IMR-90 (cell line): ENCODE results near the gene BET1L. TPM values are rescaled to one million over a fixed set of nuclear protein-coding genes. Genes with fewer than 3 reads are reported as not detected.

Experiments used
- ATAC-seq: fragments of 200-7000 bp; cut with Tn5 transposase; 2 replicates; pipeline ENCODE4 v1.9.1; 2020; ENCODE audit warnings: low read depth, mild to moderate bottlenecking, moderate library complexity
- BruUV-seq: library from RNA; stranded (reverse); fragments of 400-500 nt; replicated peaks from 2 replicates; lab custom pipeline; 2021; lab: Mats Ljungman, UMichigan
- CTCF ChIA-PET: fragments of 300-600 bp; formaldehyde crosslinking; extraction: SDS; loops from one replicate; lab custom pipeline; 2021; ENCODE audit warnings: antibody characterized with exemption; lab: Yijun Ruan, JAX
- POLR2A ChIA-PET: fragments of 300-600 bp; sonication (Branson Sonifier 250); formaldehyde crosslinking; loops from one replicate; lab custom pipeline; 2022; ENCODE audit warnings: antibody characterized with exemption; ENCODE audit not compliant: unreplicated experiment; lab: Charles Lee
- DNase-seq: peaks from one replicate; pipeline ENCODE4 v3.0.0; 2013
- H2AFZ ChIP-seq: replicated peaks from 2 replicates; pipeline ENCODE3; 2013; ENCODE audit warnings: low read length, mild to moderate bottlenecking; ENCODE audit not compliant: poor library complexity
- H2AK5ac ChIP-seq: 2 replicates; pipeline ENCODE4 v1.6.1; 2013; ENCODE audit warnings: low read depth, low read length, inconsistent platforms
- H2AK9ac ChIP-seq: replicated peaks from 2 replicates; pipeline ENCODE3; 2013; ENCODE audit warnings: mild to moderate bottlenecking, low read depth, low read length, moderate library complexity; ENCODE audit not compliant: poor library complexity
- H2BK120ac ChIP-seq: 2 replicates; pipeline ENCODE4 v1.6.1; 2013; ENCODE audit warnings: low read depth, low read length, inconsistent platforms
- H2BK15ac ChIP-seq: 3 replicates; pipeline ENCODE4 v1.6.1; 2013; ENCODE audit warnings: low read depth, low read length, inconsistent platforms
- H2BK20ac ChIP-seq: 2 replicates; pipeline ENCODE4 v1.6.1; 2013; ENCODE audit warnings: low read depth, mild to moderate bottlenecking, inconsistent platforms, low read length, moderate library complexity
- H2BK5ac ChIP-seq: 2 replicates; pipeline ENCODE4 v1.6.1; 2013; ENCODE audit warnings: mild to moderate bottlenecking, low read depth, low read length, inconsistent platforms; ENCODE audit not compliant: poor library complexity, severe bottlenecking
- H3K14ac ChIP-seq: replicated peaks from 2 replicates; pipeline ENCODE4 v1.6.1; 2013; ENCODE audit warnings: low read depth, low read length, inconsistent platforms
- H3K18ac ChIP-seq: 2 replicates; pipeline ENCODE4 v1.6.1; 2013; ENCODE audit warnings: low read depth, low read length, control low read depth
- H3K23ac ChIP-seq: 2 replicates; pipeline ENCODE4 v1.6.1; 2013; ENCODE audit warnings: low read depth, low read length, inconsistent platforms
- H3K27ac ChIP-seq: 2 replicates; pipeline ENCODE4 v1.5.1; 2013; ENCODE audit warnings: mild to moderate bottlenecking, control low read depth, low read length; ENCODE audit not compliant: insufficient read depth
- H3K27me3 ChIP-seq: 2 replicates; pipeline ENCODE4 v1.6.1; 2013; ENCODE audit warnings: low read length; ENCODE audit not compliant: control insufficient read depth, insufficient read depth
- H3K36me3 ChIP-seq: 2 replicates; pipeline ENCODE4 v1.6.1; 2013; ENCODE audit warnings: low read length, mixed read lengths; ENCODE audit not compliant: control insufficient read depth, insufficient read depth
- H3K4ac ChIP-seq: 2 replicates; pipeline ENCODE4 v1.6.1; 2013; ENCODE audit warnings: low read depth, low read length, inconsistent platforms
- H3K4me1 ChIP-seq: 2 replicates; pipeline ENCODE4 v1.6.1; 2013; ENCODE audit warnings: low read length, mixed read lengths; ENCODE audit not compliant: control insufficient read depth, insufficient read depth
- H3K4me2 ChIP-seq: 2 replicates; pipeline ENCODE4 v1.6.1; 2013; ENCODE audit warnings: low read depth, mild to moderate bottlenecking, control low read depth, low read length, moderate library complexity
- H3K4me3 ChIP-seq: 2 replicates; pipeline ENCODE4 v1.5.1; 2013; ENCODE audit warnings: low read depth, mild to moderate bottlenecking, control low read depth, low read length, moderate library complexity; ENCODE audit not compliant: insufficient read depth
- H3K56ac ChIP-seq: 2 replicates; pipeline ENCODE4 v1.6.1; 2013; ENCODE audit warnings: low read length, inconsistent platforms; ENCODE audit not compliant: insufficient read depth; ENCODE audit errors: extremely low read depth
- H3K79me1 ChIP-seq, 2 experiments: 2 replicates each; pipeline ENCODE4 v1.6.1; 2013; ENCODE audit warnings: low read length in 2 of 2, inconsistent platforms in 1 of 2, low read depth in 1 of 2
- H3K9ac ChIP-seq: 2 replicates; pipeline ENCODE4 v1.6.1; 2013; ENCODE audit warnings: low read depth, low read length, control low read depth
- H3K9me1 ChIP-seq: 2 replicates; pipeline ENCODE4 v1.6.1; 2013; ENCODE audit warnings: low read length, inconsistent platforms; ENCODE audit not compliant: insufficient read depth
- H3K9me3 ChIP-seq: 2 replicates; pipeline ENCODE4 v1.6.1; 2013; ENCODE audit warnings: low read length; ENCODE audit not compliant: control insufficient read depth, insufficient read depth
- H4K20me1 ChIP-seq: 2 replicates; pipeline ENCODE4 v1.6.1; 2013; ENCODE audit warnings: low read length, inconsistent platforms; ENCODE audit not compliant: insufficient read depth
- H4K5ac ChIP-seq: 2 replicates; pipeline ENCODE4 v1.6.1; 2013; ENCODE audit warnings: mild to moderate bottlenecking, low read depth, low read length, control low read depth
- H4K8ac ChIP-seq, 2 experiments: 2 replicates each; pipeline ENCODE4 v1.6.1; 2013; ENCODE audit warnings: low read depth in 2 of 2, low read length in 2 of 2, control low read depth in 1 of 2, inconsistent platforms in 1 of 2
- H4K91ac ChIP-seq: 2 replicates; pipeline ENCODE4 v1.6.1; 2013; ENCODE audit warnings: low read depth, low read length, inconsistent platforms; ENCODE audit not compliant: insufficient read depth
- BHLHE40 ChIP-seq: fragments of 150-350 bp; IDR thresholded peaks from 2 replicates; pipeline ENCODE4 v1.6.1; 2016; ENCODE audit warnings: mild to moderate bottlenecking, low read depth, low read length
- CEBPB ChIP-seq: IDR thresholded peaks from 2 replicates; pipeline ENCODE4 v1.6.1; 2012; ENCODE audit warnings: low read depth, low read length, improper control_type of control experiment
- CHD1 ChIP-seq: IDR thresholded peaks from 2 replicates; pipeline ENCODE4 v1.6.1; 2012; ENCODE audit warnings: low read depth, low read length, improper control_type of control experiment
- CTCF ChIP-seq: conservative IDR thresholded peaks from 2 replicates; pipeline ENCODE4 v1.5.1; 2012; ENCODE audit warnings: mild to moderate bottlenecking, low read depth, low read length, improper control_type of control experiment
- ELK1 ChIP-seq: fragments of 150-350 bp; IDR thresholded peaks from 2 replicates; pipeline ENCODE4 v1.6.1; 2016; ENCODE audit warnings: low read depth, mild to moderate bottlenecking, low read length, moderate library complexity, borderline replicate concordance
- FOS ChIP-seq: fragments of 150-350 bp; IDR thresholded peaks from 2 replicates; pipeline ENCODE4 v1.6.1; 2016; ENCODE audit warnings: low read depth, low read length
- MAFK ChIP-seq: IDR thresholded peaks from 2 replicates; pipeline ENCODE4 v1.6.1; 2012; ENCODE audit warnings: low read depth, low read length, improper control_type of control experiment
- MAZ ChIP-seq: IDR thresholded peaks from 2 replicates; pipeline ENCODE4 v1.6.1; 2012; ENCODE audit warnings: low read depth, mild to moderate bottlenecking, low read length, improper control_type of control experiment, moderate library complexity, borderline replicate concordance
- MXI1 ChIP-seq: IDR thresholded peaks from 2 replicates; pipeline ENCODE4 v1.6.1; 2012; ENCODE audit warnings: low read depth, mild to moderate bottlenecking, low read length, moderate library complexity, borderline replicate concordance
- NFE2L2 ChIP-seq: fragments of 150-350 bp; IDR thresholded peaks from 2 replicates; pipeline ENCODE4 v1.6.1; 2016; ENCODE audit warnings: low read depth, mild to moderate bottlenecking, low read length
- POLR2A ChIP-seq: IDR thresholded peaks from 2 replicates; pipeline ENCODE4 v1.6.1; 2012; ENCODE audit warnings: mild to moderate bottlenecking, low read depth, low read length
- RAD21 ChIP-seq: IDR thresholded peaks from 2 replicates; pipeline ENCODE4 v1.6.1; 2012; ENCODE audit warnings: low read length, improper control_type of control experiment
- RCOR1 ChIP-seq: IDR thresholded peaks from 2 replicates; pipeline ENCODE4 v1.6.1; 2012; ENCODE audit warnings: mild to moderate bottlenecking, low read length, improper control_type of control experiment; ENCODE audit not compliant: insufficient replicate concordance
- RFX5 ChIP-seq: IDR thresholded peaks from 2 replicates; pipeline ENCODE4 v1.8.0; 2012; ENCODE audit warnings: low read depth, mild to moderate bottlenecking, low read length, moderate library complexity
- SMC3 ChIP-seq: fragments of 150-350 bp; IDR thresholded peaks from 2 replicates; pipeline ENCODE4 v1.6.1; 2016; ENCODE audit warnings: low read depth, mild to moderate bottlenecking, antibody characterized with exemption, low read length, moderate library complexity
- USF2 ChIP-seq: fragments of 150-350 bp; IDR thresholded peaks from 2 replicates; pipeline ENCODE4 v1.6.1; 2017; ENCODE audit warnings: mild to moderate bottlenecking, antibody characterized with exemption, low read length, low read depth
- WGBS, 2 experiments: methylation state at CpG; one replicate each; pipeline versions ENCODE4 v1.1.5 to v1.1.7; 2013; ENCODE audit warnings: missing lambda C conversion rate in 2 of 2; ENCODE audit not compliant: insufficient read length in 1 of 2; ENCODE audit errors: extremely low coverage in 2 of 2; 5-methylcytosine and 5-hydroxymethylcytosine counted together
- dilution Hi-C: fragments of 300-500 bp; cut with HindIII; formaldehyde crosslinking; loops from one replicate; pipeline ENCODE4 v1.14.3; 2018; ENCODE audit warnings: low sequenced_read_pairs; ENCODE audit not compliant: unreplicated experiment
- in situ Hi-C: fragments of 300-500 bp; cut with MboI; formaldehyde crosslinking; loops from 3 replicates; pipeline ENCODE4 v1.14.3; 2019; ENCODE audit warnings: low sequenced_read_pairs, inconsistent platforms, mixed read lengths
- intact Hi-C: fragments of 100-400 bp; cut with micrococcal nuclease; formaldehyde crosslinking; loops from 2 replicates; pipeline ENCODE4 v1.10.0; 2022
- polyA plus RNA-seq, 3 experiments: library from polyadenylated mRNA; depleted of rRNA; stranded (reverse); fragments of >200 nt; gene quantifications; 2 replicates each; pipeline ENCODE4 v1.2.3, GENCODE V29; 2012; ENCODE audit warnings: low replicate concordance in 1 of 3
- total RNA-seq: library from RNA; depleted of rRNA; stranded (reverse); fragments of >200 nt; gene quantifications from 2 replicates; pipeline ENCODE4 v1.2.3, GENCODE V29; 2012

Gene BET1L
- total and polyA plus RNA-seq, 2 of the 4 experiments (the other 2 are of a cell fraction): 10.8 to 90.7 TPM

GRCh38 chr11:201966-202365, 5.2 kb downstream of the BET1L start:
- dilution Hi-C loops: no loop called here
- H2BK15ac ChIP-seq: no peak overlapping the region
- POLR2A ChIA-PET: no interaction called here
- no peak overlapping the region for H2BK5ac ChIP-seq
- H4K91ac ChIP-seq: no peak overlapping the region
- peaks cover 30% of the 10 kb centered on the region for H3K9me1 ChIP-seq
- H3K4me2 ChIP-seq: no peak overlapping the region
- H4K5ac ChIP-seq: no peak overlapping the region
- DNase-seq: no peak
- BruUV-seq: no TSS peak
- no peak overlapping the region for H3K4me3 ChIP-seq
- peaks cover 9% of the 10 kb centered on the region; the same call in 1 of the 2 replicates for H3K4me1 ChIP-seq
- no peak overlapping the region for H3K27ac ChIP-seq
- H4K8ac ChIP-seq: no peak overlapping the region
- H3K56ac ChIP-seq: no peak overlapping the region
- no peak for ATAC-seq
- peaks cover 59% of the 10 kb centered on the region for H4K20me1 ChIP-seq
- in situ Hi-C loops: no loop called here
- no peaks in the 10 kb centered on the region for H3K9me3 ChIP-seq
- no peak overlapping the region for H2AFZ ChIP-seq
- H3K18ac ChIP-seq: no peak overlapping the region
- H2BK20ac ChIP-seq: no peak overlapping the region
- peaks cover 24 to 66% of the 10 kb centered on the region in 2 experiments; a peak in 3 of 4 replicates for H3K79me1 ChIP-seq
- CTCF ChIA-PET: no interaction called here
- no peak overlapping the region for H2AK9ac ChIP-seq
- H2AK5ac ChIP-seq: no peak overlapping the region
- H3K27me3 ChIP-seq: no peaks in the 10 kb centered on the region
- H3K9ac ChIP-seq: no peak overlapping the region
- H3K36me3 ChIP-seq: peaks cover 45% of the 10 kb centered on the region
- H3K4ac ChIP-seq: no peak overlapping the region
- TF ChIP-seq CTCF (no peak), NFE2L2 (no peak), MAZ (no peak), USF2 (no peak), CEBPB (no peak), SMC3 (no peak), RCOR1 (no peak), RFX5 (no peak), FOS (no peak), RAD21 (no peak), MXI1 (no peak), CHD1 (no peak), BHLHE40 (no peak), ELK1 (no peak), POLR2A (no peak), MAFK (no peak)
- H2BK120ac ChIP-seq: no peak overlapping the region
- intact Hi-C loops: no loop called here
- no peak overlapping the region for H3K14ac ChIP-seq
- 79% methylated on average over 5 of the region's 15 CpGs; no CpG with 5 or more reads in 1 of the 2 experiments for WGBS, 2 experiments
- no peak overlapping the region for H3K23ac ChIP-seq
